Neural cell (in vitro differentiated cells): ENCODE results near the gene MARCHF6. TPM values are rescaled to one million over a fixed set of nuclear protein-coding genes. Genes with fewer than 3 reads are reported as not detected.

Source experiments
- H2AFZ ChIP-seq: fragments of 200-600, 300-800 bp; sonication (generic), shearing (Covaris generic); 2 replicates; pipeline ENCODE4 v1.6.0; 2014; ENCODE audit warnings: low read depth, mild to moderate bottlenecking, antibody characterized with exemption, low read length, moderate library complexity
- H3F3A ChIP-seq: fragments of 200-600 bp; shearing (Covaris generic); 2 replicates; pipeline ENCODE4 v1.6.1; 2016; ENCODE audit warnings: mild to moderate bottlenecking, moderate library complexity, mixed read lengths, antibody characterized with exemption, low read length; ENCODE audit not compliant: insufficient read depth, poor library complexity, severe bottlenecking
- H3K27ac ChIP-seq: fragments of 200-600, 300-800 bp; sonication (generic), shearing (Covaris generic); 2 replicates; pipeline ENCODE4 v1.5.1; 2014; ENCODE audit warnings: mild to moderate bottlenecking, low read length, moderate library complexity
- H3K27me3 ChIP-seq: fragments of 300-800, 200-600 bp; sonication (generic), shearing (Covaris generic); 2 replicates; pipeline ENCODE4 v1.6.0; 2014; ENCODE audit warnings: mild to moderate bottlenecking, low read depth, low read length, moderate library complexity; ENCODE audit not compliant: insufficient read depth
- H3K36me3 ChIP-seq: fragments of 300-800, 200-600 bp; sonication (generic), shearing (Covaris generic); 2 replicates; pipeline ENCODE4 v1.5.1; 2014; ENCODE audit warnings: mild to moderate bottlenecking, antibody characterized with exemption, low read length, moderate library complexity; ENCODE audit not compliant: insufficient read depth
- H3K4me2 ChIP-seq: fragments of 300-800, 200-600 bp; sonication (generic), shearing (Covaris generic); 2 replicates; pipeline ENCODE4 v1.6.0; 2014; ENCODE audit warnings: mild to moderate bottlenecking, low read length
- H3K4me3 ChIP-seq: fragments of 300-800, 200-600 bp; sonication (generic), shearing (Covaris generic); 2 replicates; pipeline ENCODE4 v1.5.1; 2014; ENCODE audit warnings: mild to moderate bottlenecking, low read length, moderate library complexity
- H3K79me2 ChIP-seq: fragments of 200-600 bp; shearing (Covaris generic); replicated peaks from 2 replicates; pipeline ENCODE4 v1.6.0; 2014; ENCODE audit warnings: mild to moderate bottlenecking, low read length, moderate library complexity; ENCODE audit not compliant: insufficient read depth
- H3K9ac ChIP-seq: fragments of 300-800, 200-600 bp; sonication (generic), shearing (Covaris generic); 2 replicates; pipeline ENCODE4 v1.6.1; 2016; ENCODE audit warnings: mild to moderate bottlenecking, low read length, mixed read lengths
- H3K9me2 ChIP-seq: fragments of 200-600 bp; shearing (Covaris generic); 2 replicates; pipeline ENCODE4 v1.6.1; 2016; ENCODE audit warnings: mild to moderate bottlenecking, low read length, mixed read lengths; ENCODE audit not compliant: insufficient read depth
- H3K9me3 ChIP-seq: fragments of 200-600, 300-800 bp; sonication (generic), shearing (Covaris generic); 2 replicates; pipeline ENCODE4 v1.6.1; 2016; ENCODE audit warnings: mild to moderate bottlenecking, mixed run types, low read length, moderate library complexity, mixed read lengths
- H4K20me1 ChIP-seq: fragments of 200-600 bp; shearing (Covaris generic); 2 replicates; pipeline ENCODE4 v1.6.1; 2016; ENCODE audit warnings: mild to moderate bottlenecking, mixed run types; ENCODE audit not compliant: insufficient read depth
- CTCF ChIP-seq: fragments of 450-650 bp; IDR thresholded peaks from 2 replicates; pipeline ENCODE4 v1.5.1; 2014; ENCODE audit warnings: antibody characterized with exemption, mild to moderate bottlenecking, moderate library complexity; ENCODE audit not compliant: poor library complexity, severe bottlenecking
- EP300 ChIP-seq: fragments of 450-650 bp; conservative IDR thresholded peaks from 2 replicates; pipeline ENCODE4 v1.6.1; 2014; ENCODE audit warnings: antibody characterized with exemption, mild to moderate bottlenecking, moderate library complexity; ENCODE audit not compliant: poor library complexity, severe bottlenecking
- EZH2 ChIP-seq: fragments of 200-600, 300-800 bp; shearing (Covaris generic), sonication (generic); IDR thresholded peaks from 2 replicates; pipeline ENCODE4 v1.6.1; 2014; ENCODE audit warnings: antibody characterized with exemption, low read length, borderline replicate concordance, mild to moderate bottlenecking; ENCODE audit not compliant: insufficient read depth, poor library complexity, severe bottlenecking
- MXI1 ChIP-seq: fragments of 450-650 bp; conservative IDR thresholded peaks from 2 replicates; pipeline ENCODE4 v1.6.1; 2014; ENCODE audit warnings: antibody characterized with exemption, mild to moderate bottlenecking; ENCODE audit not compliant: poor library complexity, severe bottlenecking
- POLR2AphosphoS5 ChIP-seq: IDR thresholded peaks from 2 replicates; pipeline ENCODE4 v1.6.1; 2012
- RAD21 ChIP-seq: fragments of 450-650 bp; conservative IDR thresholded peaks from 2 replicates; pipeline ENCODE4 v1.6.1; 2014; ENCODE audit warnings: antibody characterized with exemption, mild to moderate bottlenecking, moderate library complexity
- REST ChIP-seq: IDR thresholded peaks from 2 replicates; pipeline ENCODE4 v1.6.1; 2012; ENCODE audit warnings: borderline replicate concordance
- SMC3 ChIP-seq: fragments of 450-650 bp; conservative IDR thresholded peaks from 2 replicates; pipeline ENCODE4 v1.6.1; 2014; ENCODE audit warnings: antibody characterized with exemption, mild to moderate bottlenecking, moderate library complexity; ENCODE audit not compliant: poor library complexity
- TAF1 ChIP-seq: IDR thresholded peaks from 2 replicates; pipeline ENCODE4 v1.6.1; 2012; ENCODE audit warnings: low read depth
- polyA plus RNA-seq: library from polyadenylated mRNA; depleted of rRNA; stranded (reverse); fragments of >200 nt; gene quantifications from 2 replicates; pipeline ENCODE4 v1.2.3, GENCODE V29; 2014

MARCHF6 gene
- polyA plus RNA-seq, 1 donor from 2014 or later = 282 TPM

GRCh38 chr5:10333154-10334006 is 20.1 kb upstream of the MARCHF6 start:
- H3K4me3 ChIP-seq = peak overlapping the region; percentile 57
- H3K27me3 ChIP-seq = peaks cover 21% of the 10 kb centered on the region
- H3K79me2 ChIP-seq = no peaks in the 10 kb centered on the region
- no peak overlapping the region for H2AFZ ChIP-seq
- no peaks in the 10 kb centered on the region for H3F3A ChIP-seq
- no peak overlapping the region for H3K4me2 ChIP-seq
- H3K27ac ChIP-seq = no peak overlapping the region
- TF ChIP-seq SMC3 (no peak), RAD21 (no peak), TAF1 (no peak), EZH2 (no peak)
- no peaks in the 10 kb centered on the region for H4K20me1 ChIP-seq
- H3K9me3 ChIP-seq = no peaks in the 10 kb centered on the region
- H3K36me3 ChIP-seq = no peaks in the 10 kb centered on the region
- H3K9ac ChIP-seq = peak overlapping the region; percentile 34
- no peaks in the 10 kb centered on the region for H3K9me2 ChIP-seq

- Histone ChIP-seq H3K27me3 (peaks cover 21% of the 10 kb centered on the region), H3K9me2 (no peaks in the 10 kb centered on the region), H3K36me3 (no peaks in the 10 kb centered on the region), H3K27ac (no peak overlapping the region), H3F3A (no peaks in the 10 kb centered on the region), H3K9ac (no peak overlapping the region), H2AFZ (no peak overlapping the region), H3K79me2 (no peaks in the 10 kb centered on the region), H3K4me3 (no peak overlapping the region), H4K20me1 (no peaks in the 10 kb centered on the region), H3K9me3 (no peaks in the 10 kb centered on the region), H3K4me2 (no peak overlapping the region)
- no peak for TF ChIP-seq REST
- TF ChIP-seq SMC3 = no peak
- TF ChIP-seq TAF1 = no peak
- no peak for TF ChIP-seq POLR2AphosphoS5
- no peak for TF ChIP-seq EZH2
- TF ChIP-seq EP300 = no peak
- TF ChIP-seq RAD21 = no peak
- no peak for TF ChIP-seq CTCF
- TF ChIP-seq MXI1 = no peak
These were observed 18.7 kb upstream of the MARCHF6 start for GRCh38 chr5:10334831-10335230.
